ENCODE results near the gene ARHGEF4.
"Not testable (repeated sequence)": the region's sequence is repeated elsewhere in the genome, so short reads cannot be mapped to it uniquely, and the experiment has no call there.

ARHGEF4 gene

GRCh38 chr2:130887643-130888042 is 50.9 kb downstream of the ARHGEF4 start:
- DNase-seq, result no peak

GRCh38 chr2:130890941-130891669 is 54.4 kb downstream of the ARHGEF4 start:
- DNase-seq, result no peak

- no peak for DNase-seq
Observed at GRCh38 chr2:130891966-130892365, 55.3 kb downstream of the ARHGEF4 start.

- DNase-seq, result no peak
Observed at GRCh38 chr2:130892793-130893785, 56.4 kb downstream of the ARHGEF4 start.

GRCh38 chr2:130894326-130894942 is 57.7 kb downstream of the ARHGEF4 start:
- no peak for DNase-seq

- no peak for DNase-seq
Observed at GRCh38 chr2:130896813-130897212, 60.1 kb downstream of the ARHGEF4 start.

DNA sequence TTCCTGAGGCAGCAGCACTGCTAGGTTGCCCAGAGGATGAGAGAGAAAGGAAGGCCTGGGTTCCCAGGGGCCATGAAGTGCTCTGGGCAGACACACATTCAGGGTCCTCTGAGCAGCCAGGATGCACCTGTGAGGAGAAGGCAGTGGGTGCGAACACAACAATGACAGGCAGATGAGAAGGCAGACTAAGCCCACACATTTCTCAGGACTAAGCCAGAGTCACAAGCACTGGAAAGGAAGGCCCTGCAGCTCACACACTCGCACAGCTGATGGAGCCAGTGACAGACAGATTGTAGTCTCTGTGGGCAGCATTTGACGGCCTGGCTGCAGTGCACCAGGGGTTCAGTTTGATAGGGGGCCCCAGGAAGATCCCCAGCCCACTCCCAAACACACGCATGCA is 61.8 kb downstream of the ARHGEF4 start:
- DNase-seq, result no peak

- no peak for DNase-seq
Observed at GRCh38 chr2:130899306-130899705, 62.6 kb downstream of the ARHGEF4 start.

DNA sequence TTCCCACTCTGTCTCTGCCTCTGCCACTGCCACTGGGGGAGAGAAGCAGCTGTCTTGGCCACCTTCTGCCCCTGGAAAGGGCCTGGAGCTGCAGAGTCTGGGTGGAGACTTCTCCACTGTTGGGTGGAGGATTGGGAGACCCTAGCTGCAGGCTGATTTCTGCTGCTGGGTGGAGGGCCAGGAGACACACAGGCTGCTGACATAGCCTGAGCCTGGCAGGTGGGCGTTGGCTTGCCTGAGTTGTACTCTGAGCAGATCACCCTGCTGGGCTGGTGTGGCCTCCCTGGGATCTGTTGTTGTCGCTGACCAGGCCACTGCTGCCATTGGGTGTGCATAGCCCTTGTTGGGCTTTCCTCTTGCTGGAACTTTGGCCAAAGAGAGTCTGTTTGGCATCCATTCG is 64.3 kb downstream of the ARHGEF4 start:
- no peak for DNase-seq

GRCh38 chr2:130901626-130902025 is 64.9 kb downstream of the ARHGEF4 start:
- DNase-seq, result not testable (repeated sequence)

GRCh38 chr2:130908832-130909231 is 72.1 kb downstream of the ARHGEF4 start:
- DNase-seq, result no peak

DNA sequence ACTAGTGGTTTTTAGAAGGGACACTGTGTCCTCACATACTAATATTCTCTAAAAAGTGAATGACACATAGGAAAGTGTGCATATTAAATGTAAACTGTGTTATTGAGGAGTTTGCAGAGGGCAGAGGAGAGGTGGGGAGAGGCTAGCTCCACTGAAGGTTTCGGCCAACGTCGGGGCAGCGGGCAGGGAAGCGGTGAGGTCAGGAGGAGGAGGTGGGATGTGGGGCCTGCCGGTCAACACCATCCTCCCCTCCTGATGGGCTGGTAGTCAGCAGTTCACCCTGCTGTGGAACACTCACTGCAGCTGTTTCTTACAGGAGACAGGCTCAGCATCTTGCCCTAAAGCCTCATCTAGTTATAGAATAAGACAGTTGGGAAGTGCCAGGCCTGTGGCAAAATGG is 74.2 kb downstream of the ARHGEF4 start:
- no peak for DNase-seq

- no peak for DNase-seq
Observed at GRCh38 chr2:130911482-130911881, 74.8 kb downstream of the ARHGEF4 start.

GRCh38 chr2:130911996-130912395 is 75.3 kb downstream of the ARHGEF4 start:
- no peak for DNase-seq

GRCh38 chr2:130912471-130912870 is 75.8 kb downstream of the ARHGEF4 start:
- no peak for DNase-seq

DNA sequence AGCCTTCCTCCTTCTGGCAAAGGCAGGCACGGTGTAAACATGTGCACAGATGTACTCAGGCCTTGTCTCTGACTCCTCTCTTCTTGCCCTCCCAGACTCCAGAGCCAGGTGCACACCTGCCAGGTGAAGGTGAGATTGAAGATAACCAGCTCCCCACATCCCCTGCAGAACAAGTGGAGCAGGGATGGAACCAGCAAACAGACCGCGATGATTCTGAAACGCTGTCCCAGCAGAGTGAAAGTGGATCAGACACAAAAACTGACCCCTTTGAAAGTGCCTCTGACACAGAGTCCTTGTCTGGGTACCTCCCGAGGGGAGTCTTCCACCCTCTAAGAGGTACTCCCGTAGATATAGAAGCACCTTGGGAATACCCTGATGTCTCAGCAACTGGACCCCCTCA is 77.2 kb downstream of the ARHGEF4 start:
- no peak for DNase-seq

GRCh38 chr2:130915149-130915548 is 78.4 kb downstream of the ARHGEF4 start:
- no peak for DNase-seq

GRCh38 chr2:130915595-130916437 is 79.1 kb downstream of the ARHGEF4 start:
- no peak for DNase-seq

DNA sequence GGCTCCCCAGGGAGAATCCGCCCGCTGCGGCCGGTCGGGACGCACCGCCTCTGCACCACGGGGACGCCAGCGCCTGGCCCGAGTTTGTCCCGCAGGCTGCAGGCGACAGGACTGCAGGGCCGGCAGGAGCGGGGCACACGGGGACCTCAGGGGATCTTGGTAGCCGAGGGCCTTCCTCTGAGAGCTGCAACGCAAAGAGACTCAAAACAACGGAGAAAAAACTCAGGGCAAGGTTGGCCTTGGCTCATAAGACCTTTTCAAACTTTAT is 79.7 kb downstream of the ARHGEF4 start:
- DNase-seq, result no peak

DNA sequence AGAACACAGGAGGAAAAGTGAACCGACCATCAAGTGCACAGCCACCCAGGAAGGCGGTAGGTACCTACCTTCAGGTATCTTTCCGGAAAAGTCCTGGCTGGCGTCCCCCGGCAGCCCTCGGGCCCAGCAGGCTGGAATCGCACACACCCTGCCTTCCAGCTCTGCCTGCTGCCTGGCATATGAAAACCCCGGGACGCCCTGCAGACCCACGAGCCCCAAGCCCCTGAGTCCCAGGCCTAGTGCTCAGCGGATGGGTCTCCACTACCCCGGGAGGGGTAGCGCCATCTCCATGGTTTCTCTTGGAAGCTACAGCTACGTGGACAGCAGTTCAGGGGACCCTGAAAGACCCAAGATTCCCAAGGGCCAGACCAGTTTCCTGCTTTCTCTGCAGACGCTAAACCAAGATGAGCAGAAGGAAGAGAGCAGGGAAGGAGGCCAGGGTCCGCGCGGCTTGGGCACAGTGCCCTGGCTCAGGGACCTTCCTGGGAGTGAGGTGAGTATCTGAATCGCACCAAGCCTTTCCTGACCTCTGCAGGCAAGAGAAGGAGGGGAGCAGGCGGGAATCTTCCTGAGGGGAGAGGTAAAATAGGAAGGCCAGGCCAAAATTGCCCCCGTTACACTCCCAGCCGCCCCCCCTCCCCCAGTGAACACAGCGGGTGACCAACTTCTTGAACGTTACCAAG is 80.4 kb downstream of the ARHGEF4 start:
- DNase-seq, result no peak

DNA sequence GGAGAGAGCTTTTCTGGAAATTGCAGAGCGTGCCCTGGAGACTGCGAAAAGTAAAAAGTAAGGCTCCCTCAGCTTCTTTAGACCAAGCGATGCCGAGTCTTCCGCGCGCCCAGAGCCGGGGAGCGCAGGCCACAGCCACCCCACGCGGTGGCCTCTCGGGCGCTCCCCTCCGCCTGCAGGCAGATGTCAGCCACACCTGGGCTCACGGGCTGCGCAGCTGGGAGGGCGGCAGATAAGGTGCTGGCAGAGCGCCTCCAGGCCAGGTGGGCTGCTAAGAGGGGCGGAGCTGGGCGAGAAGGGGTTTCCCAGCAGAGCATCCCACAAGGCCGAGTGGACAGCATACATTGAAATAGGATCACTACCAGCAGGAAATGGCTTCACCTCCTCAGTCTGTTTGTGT is 81.7 kb downstream of the ARHGEF4 start:
- no peak for DNase-seq

Data from CD4-positive, alpha-beta T cell treated with Interleukin-1 beta for 1 hour (primary cell).